Suprapubic skin (tissue), 3 donors: ENCODE measurements around the gene LTBP3.

Experiments
- CTCF ChIP-seq, 2 donors: fragments of 200-600 bp in 1 of 2; fragments of 450-650 bp in 1 of 2; sonication (generic) in 1 of 2; IDR thresholded peaks; one replicate each; pipeline ENCODE4 v1.5.1; 2016 to 2019; ENCODE audit warnings: antibody characterized with exemption in 2 of 2, mild to moderate bottlenecking in 1 of 2, moderate library complexity in 1 of 2
- EP300 ChIP-seq: sonication (generic); formaldehyde crosslinking; IDR thresholded peaks from one replicate; pipeline ENCODE4 v1.6.1; 2017; ENCODE audit warnings: antibody characterized with exemption

GRCh38 chr11:65573391-65574079, 15.4 kb upstream of the LTBP3 start:
- no peak for TF ChIP-seq CTCF (IDR thresholded peaks at IDR 0.05)
- TF ChIP-seq EP300: no peak
